GM12872 (cell line): ENCODE measurements around the gene DIDO1.

Experiments
- TF ChIP-seq, protein P1 (sequence below): IDR thresholded peaks from 3 replicates; pipeline ENCODE4 v1.5.1; 2011; ENCODE audit warnings: low read depth, mild to moderate bottlenecking, low read length, moderate library complexity; ENCODE audit not compliant: insufficient read depth

DIDO1 gene

DNA sequence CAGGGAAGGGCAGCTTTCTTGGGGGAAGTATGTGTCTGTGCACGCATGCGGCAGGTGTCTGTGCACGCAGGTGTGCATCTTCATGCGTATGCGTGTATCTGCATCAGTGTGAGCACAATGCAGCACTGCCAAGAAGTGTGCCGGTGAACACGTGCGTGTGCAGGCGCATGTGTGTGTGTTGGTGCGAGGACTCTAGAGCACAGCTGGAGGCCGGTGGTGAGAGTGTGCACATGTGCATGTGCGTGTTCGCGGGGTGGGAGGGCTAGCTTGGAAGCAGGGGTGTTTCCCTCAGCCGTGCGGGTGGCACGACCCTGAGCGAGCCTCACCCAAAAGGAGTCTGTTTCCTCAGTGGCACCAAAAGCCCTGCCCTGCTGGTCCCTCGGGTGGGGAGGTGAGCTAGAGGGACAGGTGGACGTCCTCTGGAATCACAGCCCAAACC is 33.7 kb upstream of the DIDO1 start:
- TF ChIP-seq, protein P1, sequence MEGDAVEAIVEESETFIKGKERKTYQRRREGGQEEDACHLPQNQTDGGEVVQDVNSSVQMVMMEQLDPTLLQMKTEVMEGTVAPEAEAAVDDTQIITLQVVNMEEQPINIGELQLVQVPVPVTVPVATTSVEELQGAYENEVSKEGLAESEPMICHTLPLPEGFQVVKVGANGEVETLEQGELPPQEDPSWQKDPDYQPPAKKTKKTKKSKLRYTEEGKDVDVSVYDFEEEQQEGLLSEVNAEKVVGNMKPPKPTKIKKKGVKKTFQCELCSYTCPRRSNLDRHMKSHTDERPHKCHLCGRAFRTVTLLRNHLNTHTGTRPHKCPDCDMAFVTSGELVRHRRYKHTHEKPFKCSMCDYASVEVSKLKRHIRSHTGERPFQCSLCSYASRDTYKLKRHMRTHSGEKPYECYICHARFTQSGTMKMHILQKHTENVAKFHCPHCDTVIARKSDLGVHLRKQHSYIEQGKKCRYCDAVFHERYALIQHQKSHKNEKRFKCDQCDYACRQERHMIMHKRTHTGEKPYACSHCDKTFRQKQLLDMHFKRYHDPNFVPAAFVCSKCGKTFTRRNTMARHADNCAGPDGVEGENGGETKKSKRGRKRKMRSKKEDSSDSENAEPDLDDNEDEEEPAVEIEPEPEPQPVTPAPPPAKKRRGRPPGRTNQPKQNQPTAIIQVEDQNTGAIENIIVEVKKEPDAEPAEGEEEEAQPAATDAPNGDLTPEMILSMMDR, result no peak

DNA sequence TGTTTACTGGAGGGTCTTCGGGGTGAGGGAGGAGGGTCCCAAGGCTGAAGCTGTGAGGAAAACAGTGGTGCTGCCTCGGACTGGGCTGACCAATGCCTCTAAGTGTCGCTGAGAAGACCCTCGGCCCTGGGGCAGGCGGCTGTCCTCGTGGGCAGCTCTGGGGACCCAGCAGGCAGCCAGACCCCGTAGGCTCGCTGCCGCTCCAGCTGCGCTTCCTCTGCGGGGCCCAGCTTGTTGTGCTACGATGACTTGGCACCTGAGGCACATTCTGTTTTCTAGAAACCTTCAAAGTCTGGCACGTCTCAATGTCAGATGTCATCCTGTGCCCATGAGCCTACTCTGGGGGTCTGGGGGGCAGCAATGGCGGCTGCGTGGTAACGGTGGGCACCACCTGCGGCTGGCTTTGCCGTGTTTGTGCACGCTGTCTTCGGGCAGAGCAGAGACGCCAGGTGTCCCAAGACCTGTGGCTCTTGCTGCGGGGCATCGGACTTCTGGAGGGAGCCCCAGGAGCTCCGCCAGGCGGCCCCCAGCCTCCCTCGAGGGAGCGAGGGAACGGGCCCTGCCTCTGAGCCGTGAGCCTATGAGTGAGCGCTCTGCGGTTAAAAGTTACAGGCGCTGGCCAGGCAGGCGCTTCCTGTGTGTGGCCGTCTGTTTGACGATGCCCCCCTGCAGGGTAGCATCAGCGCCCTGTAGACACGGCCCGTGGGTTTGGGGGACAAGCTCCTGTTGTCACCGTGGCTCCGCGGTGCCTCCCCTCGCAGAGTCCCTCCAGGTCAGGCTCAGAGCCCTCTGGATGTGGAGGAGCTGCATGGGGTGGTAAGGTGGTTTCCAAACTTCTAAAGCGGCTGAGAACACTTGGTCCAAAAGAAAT is 33.0 kb upstream of the DIDO1 start:
- TF ChIP-seq, protein P1, result no peak

DNA sequence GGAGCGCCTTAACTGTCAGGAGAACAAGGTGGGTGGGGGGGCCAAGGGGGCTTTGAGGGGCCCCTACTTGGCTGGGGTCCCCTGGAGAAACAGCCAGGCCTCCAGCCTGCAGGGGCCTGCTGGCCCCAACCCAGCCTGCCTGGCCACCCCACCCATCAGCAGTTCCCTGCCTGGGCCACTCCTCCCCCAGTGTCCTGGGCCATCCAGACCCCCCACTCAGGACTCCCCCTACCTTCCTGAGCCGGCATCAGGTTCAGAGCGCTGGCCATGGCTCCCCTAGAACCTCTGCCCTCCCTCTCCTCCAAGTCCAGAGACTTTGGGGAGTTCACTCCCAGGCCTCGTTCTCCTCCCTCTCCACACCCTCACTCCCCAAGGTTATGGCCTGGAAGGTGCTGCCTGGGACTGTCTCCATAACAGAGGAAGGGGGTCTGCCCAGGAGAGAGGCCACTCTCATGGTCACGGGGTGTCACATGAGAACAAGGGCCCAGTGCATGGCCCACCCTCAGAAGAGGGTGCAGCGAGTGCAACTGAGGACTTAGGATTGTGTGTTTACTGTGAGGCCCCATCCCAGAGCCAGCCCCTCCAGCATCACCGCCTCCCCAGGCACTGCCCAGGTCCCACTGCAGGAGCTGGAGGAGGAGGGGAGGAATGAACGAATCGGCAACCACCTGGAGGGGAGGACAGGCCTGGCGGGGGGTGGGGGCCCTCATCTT is 32.2 kb upstream of the DIDO1 start:
- TF ChIP-seq, protein P1, result no peak

DNA sequence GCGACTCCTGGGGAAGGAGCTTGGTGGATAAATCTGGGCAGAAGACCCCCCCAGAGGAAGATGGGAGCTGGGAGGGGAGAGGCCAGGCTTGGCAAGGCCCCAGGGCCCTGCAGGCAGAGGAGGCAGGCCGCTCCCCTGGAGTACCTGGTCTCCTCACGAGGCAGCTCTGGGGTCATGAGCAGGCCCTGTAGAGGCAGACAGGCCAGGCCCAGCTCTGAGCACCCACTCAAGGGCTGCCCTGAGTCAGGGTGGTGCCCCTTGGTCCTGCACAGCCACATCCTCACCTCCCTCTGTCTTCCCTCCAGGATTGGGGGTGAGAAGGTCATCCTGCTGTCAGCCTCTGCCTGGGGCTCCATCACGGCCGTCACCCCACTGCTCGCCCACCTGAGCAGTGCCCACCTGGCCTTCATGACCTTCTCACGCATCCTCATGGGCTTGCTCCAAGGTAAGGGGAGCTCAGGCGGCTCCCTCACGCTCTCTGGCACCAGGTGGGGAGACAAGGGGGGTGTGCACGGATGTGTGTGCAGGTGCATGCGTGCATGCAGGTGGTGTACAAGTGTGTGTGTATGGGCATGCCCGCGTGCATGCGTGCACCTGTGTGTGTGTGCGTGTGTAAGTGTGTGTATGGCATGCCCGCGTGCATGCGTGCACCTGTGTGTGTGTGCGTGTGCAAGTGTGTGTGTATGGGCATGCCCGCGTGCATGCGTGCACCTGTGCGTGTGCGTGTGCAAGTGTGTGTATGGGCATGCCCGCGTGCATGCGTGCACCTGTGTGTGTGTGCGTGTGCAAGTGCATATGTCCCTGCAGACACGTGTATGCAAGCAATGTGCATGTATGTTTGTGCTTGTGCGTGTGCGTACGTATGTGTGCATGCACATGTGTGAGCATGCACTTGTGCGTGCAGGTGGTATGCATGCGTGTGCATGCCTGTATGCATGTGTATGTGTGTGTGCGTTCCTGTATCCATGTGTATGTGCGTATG is 31.1 kb upstream of the DIDO1 start:
- TF ChIP-seq, protein P1, result no peak

DNA sequence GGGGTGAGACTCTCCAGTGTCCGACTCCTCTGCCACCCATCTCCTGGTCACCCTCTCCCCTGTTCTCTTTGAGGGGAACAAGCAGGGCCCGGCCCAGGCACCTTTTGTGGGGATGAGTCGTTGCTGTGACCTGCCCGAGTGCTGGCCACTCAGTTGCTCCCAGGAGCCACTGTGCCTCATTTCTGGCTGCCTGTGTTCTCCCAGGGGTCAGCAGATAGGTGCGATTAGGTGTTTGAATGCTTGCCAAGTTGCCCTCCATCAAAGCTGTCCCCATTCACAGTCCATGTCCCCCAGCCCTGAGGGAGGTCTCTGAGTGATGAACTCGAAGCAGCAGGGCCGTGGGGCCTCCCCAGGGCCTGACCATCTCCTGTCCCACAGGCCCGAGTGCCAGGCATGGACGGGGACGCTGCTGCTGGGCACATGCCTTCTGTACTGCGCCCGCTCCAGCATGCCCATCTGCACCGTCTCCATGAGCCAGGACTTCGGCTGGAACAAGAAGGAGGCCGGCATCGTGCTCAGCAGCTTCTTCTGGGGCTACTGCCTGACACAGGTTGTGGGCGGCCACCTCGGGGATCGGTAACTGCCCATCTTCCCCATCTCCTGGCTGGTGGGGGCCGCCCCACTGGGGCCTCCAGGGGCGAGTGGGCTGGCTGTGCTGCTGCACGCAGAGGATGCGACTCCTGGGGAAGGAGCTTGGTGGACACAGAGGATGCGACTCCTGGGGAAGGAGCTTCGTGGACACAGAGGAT is 30.3 kb upstream of the DIDO1 start:
- TF ChIP-seq, protein P1, result no peak

DNA sequence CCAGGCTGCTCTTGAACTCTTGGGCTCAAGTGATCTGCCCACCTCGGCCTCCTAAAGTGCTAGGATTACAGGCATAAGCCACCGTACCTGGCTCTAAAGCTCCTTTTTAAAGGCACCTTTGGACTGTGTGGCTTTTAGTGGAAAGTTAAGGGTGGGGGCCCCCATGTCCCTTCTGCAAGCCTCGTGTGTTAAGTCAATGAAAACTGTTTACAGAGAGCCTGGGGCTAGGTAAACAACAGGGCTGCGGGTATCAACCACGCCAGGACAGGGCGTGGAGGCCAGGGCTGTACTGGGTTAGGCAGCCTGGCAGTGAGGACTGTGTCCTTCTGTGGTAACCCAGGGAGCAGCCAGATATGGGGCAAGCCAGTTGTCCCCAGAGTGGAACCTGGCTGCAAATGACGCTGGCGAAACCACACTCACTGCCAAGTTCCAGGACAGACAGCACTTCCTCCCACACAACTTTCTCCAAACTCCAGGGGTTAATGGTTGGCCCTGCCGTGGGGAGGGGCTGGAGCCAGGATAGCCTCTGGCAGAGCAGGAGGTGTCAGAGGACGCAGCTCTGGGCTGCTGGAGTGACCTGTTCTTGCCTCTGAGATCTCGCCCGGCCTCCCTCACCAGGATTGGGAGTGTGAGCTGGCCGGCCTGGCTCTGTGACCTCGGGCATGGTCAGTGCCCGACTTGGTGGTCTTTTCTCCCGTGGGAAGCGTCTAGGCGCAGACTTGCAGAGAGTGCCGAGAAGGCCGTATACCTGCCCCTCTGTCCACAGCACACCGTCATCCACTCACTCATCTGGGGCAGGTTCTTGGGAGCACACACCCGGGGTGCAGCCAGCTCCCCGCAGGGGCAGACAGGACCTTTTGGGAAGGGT is 29.4 kb upstream of the DIDO1 start:
- TF ChIP-seq, protein P1, result no peak
